Retina (tissue), 1 donor: ENCODE results near the gene TNFAIP2.

Experiments
- DNase-seq: peaks from one replicate; pipeline ENCODE4 v3.0.0-alpha.2; 2016

Gene TNFAIP2

GRCh38 chr14:103122947-103123633 is at the start of gene TNFAIP2:
TNFAIP2 (plus strand) TSS chr14:103123461; CDS start chr14:103126458, 2,997 bp downstream.
- no peak for DNase-seq

DNA sequence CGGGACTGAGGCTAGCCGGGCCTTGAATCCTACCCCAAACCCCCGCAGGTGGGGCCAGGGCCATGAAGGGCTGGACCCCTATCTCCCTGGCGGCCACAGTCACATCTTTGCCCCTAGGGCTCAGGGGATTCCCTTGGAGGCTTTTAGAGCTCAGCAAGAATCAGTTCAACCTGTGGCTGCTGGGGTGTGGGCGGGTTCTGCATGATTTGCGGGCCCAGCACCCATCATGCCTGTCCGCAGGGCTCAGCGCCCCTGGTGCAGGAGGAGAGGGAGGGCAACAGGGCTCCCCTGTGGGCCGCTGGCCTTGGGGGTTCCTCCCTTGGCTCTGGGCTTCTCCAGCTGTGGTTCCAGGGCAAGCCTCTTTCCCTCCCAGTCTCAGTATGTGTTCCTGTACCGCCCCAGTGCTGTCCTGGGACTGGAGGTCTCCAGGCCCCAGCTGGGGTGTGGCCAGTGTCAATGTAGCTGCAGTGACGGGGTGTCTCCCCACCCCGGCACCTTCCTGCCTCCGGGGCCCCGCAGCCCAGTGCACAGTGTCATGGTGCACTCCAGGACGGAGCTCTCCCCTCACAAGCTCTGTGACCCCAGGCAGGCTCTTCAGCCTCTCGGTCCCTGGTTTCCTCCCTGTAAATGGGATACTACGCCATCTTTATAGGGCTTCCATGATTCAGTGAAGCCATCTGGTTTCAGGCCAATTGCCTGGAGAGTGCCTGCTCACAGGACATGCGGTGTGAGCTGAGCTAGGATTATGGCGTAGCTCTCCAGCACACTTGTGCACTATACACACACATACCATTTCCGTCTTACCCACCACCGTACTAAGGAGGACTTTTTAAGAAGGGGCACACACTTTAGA is 49.2 kb upstream of the TNFAIP2 start:
- no peak for DNase-seq

DNA sequence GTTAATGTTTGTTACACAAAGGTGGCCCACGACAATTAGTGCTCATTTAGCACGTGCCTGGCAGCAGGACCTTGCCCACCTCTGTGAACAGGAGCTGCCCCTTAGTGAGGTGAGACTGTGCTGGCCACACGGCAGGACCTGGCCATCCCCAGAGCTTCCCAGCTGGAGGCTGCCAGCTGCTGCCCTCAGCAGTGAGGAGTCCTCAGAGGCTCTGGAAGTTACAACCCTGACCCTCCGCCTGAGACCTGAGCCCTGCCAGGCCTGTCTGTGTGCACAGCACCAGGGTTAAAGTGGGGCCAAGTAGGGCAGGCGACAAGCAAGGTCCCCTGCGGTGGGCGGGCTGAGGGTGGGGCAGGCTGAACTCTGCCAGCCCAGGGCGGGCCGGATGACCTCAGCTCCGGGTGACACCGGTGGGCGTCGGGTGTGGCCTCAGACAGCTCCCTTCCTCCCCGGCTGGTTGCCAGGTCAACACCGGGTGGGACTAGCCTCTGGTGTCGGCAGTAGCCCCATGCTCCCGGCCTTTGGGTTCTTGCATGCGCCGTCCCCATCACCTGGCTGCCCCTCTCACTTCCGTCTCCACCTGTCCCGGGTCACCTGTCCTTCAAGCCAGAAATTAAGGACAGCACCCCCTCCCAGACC is 48.4 kb upstream of the TNFAIP2 start:
- peak; percentile 36 for DNase-seq

DNA sequence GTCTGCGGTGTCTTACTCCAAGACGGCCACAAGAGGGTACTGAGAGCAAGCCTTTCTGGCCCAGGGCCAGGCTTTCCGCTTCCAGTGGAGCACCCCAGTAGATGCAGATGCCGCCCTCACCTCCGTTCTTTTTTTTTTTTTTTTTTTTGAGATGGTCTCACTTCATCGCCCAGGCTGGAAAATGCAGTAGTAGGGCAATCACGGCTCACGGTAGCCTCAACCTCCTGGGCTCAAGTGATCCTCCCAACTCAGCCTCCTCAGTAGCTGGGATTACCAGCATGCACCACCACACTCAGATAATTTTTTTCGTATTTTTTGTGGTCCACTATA is 44.9 kb upstream of the TNFAIP2 start:
- DNase-seq = peak; percentile 75

GRCh38 chr14:103078860-103079587 is 44.2 kb upstream of the TNFAIP2 start:
- no peak for DNase-seq

- DNase-seq = no peak
Observed at GRCh38 chr14:103081951-103082350, 41.3 kb upstream of the TNFAIP2 start.

DNA sequence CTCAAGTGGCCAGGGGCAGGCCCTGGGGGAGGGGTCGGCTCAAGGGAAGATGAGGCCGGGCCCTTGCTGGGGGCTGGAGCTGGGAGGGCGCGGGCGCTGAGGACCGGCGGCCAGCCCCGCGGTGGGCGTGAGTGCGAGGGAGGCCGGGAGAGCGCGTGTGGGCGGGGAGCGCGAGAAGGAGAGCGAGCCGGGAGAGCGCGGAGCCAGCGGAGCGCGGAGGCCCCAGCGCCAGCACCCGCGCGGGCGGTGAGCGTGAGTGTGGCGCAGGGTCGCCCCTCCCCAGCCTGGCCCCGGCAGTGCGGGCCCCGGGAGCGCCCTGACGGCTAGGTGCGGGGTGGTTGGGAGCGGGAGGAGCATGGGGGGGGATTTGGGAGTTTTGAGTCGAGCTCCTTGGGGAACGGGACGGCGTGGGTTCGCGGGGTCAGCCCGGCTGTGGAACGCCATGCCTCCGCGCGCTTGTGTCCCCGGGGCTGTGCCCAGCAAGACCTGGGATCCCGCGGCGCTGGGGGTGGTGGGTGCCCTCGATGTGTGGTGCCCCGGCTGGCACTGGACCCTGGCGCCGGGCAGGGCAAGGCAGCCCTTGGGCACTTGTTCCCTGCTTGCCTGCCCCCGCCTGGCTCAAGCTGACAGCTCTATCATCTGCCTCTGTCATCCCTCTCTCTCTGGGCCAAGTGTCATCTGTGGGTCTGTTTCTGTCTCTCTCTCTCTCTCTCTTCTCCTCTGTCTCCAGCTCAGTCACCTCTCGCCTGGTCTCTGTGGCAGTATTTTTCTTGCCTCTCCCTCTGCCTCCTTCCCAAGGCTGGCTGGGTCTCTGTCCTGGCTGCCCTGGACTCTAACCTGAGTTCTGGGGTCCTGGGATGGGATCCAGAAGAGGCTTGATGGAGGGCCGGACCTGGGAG is 39.0 kb upstream of the TNFAIP2 start, which contains the start of gene LBHD2:
Gene LBHD2 (plus strand): TSS at position 190 of the 899 bp plus-strand sequence. CDS start 1,803 bp downstream, outside the sequence.
- peak; percentile 63 for DNase-seq

GRCh38 chr14:103085106-103086091 is 37.9 kb upstream of the TNFAIP2 start:
- DNase-seq = no peak

DNA sequence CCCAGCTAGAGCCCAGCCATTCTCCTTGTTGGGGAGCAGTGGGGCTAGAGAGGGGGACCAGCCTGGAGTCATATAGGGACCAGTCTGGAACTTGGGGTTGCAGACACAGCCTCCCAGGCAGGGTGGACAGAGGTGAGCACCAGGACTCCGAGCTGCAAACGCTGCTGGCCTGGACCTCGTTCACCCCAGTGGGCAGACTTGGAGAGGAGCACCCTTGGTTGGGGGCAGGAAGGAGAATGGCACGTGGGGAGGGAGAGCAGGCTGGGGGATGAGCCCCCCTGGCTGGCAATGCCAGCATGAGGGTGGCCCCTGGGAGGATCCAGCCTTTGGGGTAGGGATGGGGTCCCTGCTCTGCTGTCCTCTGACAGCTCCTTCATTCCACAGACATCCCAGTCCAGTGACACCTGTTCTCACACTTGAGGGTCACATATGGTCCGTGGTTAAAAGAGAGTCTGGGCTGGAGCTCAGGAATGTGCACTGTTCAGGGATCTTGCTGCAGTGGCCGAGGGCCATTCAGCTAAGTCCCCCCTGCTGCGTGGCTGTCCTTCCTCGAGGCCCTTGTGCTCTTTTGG is 36.4 kb upstream of the TNFAIP2 start:
- DNase-seq = no peak

- DNase-seq = peak; percentile 82
Observed at GRCh38 chr14:103087343-103087835, 35.9 kb upstream of the TNFAIP2 start.

- DNase-seq = no peak
Observed at GRCh38 chr14:103088921-103089320, 34.3 kb upstream of the TNFAIP2 start.

- no peak for DNase-seq
Observed at GRCh38 chr14:103089386-103090335, 33.6 kb upstream of the TNFAIP2 start.

DNA sequence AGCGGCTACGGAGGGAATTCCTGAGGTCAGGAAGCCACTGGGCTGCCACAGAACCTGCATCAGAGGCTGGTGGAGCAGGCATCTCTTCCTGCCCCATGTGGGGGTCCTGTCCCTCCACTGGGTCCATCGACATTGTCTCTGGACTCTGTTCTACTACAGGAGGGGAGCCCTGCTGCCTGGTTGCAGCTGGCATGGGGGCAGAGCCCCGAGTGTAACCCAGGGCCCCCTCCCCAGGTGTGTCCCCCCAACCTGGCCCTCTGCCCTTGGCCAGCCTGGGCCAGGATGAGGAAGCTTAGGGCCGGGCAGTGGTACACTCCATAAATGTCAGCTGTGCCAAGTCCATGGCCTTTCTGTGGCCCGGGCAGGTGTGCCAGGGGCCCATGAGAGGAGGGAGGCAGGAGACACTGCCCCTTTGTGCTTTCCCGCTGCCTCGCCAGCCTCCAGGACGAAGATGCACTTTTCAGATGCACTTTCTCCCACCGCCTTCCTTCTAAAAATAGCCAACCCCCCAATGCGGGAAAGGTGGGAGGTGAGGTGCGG is 32.7 kb upstream of the TNFAIP2 start:
- peak; percentile 3 for DNase-seq

DNA sequence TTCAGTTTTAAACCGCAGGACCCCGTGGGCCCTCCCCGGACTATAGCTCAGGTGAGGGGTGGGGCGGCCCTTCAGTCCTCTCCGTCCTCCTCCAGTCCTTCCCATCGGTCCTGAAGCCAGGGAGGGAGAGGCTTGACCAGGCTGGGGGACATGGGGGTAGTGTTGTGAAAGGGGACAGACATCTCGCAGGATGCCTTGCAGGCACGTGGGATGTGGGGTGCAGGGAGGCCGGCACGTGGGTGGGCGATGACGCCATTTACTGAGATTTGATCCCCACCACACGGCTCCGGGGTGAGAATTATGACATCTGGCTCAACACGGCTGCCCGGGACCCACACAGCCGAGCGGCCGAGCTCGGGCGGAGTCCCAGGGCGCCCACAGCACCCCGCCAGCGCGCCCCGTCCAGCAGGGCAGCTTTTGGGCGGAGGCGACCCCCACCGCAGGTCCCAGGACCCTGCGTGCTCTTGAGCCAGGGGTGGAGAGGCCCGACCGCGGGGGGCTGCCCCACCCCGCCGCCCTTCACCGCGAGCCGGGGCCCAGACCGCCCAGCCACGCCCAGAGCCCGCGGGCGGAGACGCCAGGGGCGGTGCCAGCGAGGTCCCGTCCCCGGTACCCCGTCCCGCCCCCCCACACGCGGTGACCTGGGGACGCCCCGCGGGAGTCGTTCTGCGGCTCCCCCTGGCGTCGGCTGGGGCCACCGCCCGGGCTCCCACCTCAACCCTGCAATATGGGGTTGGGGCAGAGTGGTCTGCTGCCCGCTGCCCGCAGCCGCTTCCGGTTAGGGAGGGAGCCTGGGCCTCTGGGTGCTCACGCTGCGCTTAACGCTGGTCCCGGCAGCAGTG is 32.0 kb upstream of the TNFAIP2 start:
- peak; percentile 51 for DNase-seq

DNA sequence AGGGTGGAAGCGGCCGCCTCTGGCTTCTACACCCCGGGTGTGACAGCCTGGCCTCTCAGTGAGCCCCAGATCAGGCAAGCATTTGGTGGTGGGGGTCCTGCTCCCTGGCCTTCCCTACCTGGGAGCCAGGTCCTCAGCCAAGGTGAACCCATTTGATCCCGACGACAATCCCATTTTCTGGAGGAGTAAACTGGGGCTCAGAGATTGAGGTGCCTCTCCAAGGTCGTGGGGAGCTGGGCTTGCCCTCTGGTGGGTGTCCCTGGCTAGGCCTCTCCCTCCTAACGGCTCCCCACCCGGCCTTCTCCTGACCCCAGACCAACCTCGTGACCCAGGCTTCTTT is 31.4 kb upstream of the TNFAIP2 start:
- no peak for DNase-seq

DNA sequence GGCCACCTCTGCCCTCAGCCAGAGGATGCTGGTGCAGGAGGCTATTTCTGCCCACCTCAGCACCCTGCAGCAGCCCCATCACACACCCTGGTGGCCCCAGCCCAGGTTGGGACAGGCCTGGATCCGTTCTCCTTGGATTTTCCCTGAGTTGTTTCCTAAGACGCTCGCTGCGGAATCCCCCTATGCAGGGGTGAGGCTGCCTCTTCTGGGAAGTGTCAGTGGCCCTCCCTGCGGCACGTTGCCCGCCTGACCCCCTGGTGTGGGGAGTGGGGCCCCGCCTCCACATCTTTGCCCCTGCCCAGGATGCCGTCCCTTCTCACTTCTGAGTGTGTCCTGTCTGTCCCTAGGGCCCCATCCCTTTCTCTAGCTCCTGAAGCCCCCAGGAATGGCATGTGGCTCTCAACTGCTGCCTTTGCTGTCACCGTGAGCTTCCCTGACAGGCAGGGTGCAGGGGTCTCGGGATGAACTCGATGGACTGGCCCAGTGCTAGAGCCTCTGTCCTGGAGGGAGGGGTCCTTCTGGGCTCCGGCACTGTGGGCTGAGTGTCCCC is 29.3 kb upstream of the TNFAIP2 start:
- peak; percentile 28 for DNase-seq
